ENCODE measurements around the gene KIF26B.
"Not testable (repeated sequence)": the region's sequence is repeated elsewhere in the genome, so short reads cannot be mapped to it uniquely, and the experiment has no call there.

KIF26B gene

DNA sequence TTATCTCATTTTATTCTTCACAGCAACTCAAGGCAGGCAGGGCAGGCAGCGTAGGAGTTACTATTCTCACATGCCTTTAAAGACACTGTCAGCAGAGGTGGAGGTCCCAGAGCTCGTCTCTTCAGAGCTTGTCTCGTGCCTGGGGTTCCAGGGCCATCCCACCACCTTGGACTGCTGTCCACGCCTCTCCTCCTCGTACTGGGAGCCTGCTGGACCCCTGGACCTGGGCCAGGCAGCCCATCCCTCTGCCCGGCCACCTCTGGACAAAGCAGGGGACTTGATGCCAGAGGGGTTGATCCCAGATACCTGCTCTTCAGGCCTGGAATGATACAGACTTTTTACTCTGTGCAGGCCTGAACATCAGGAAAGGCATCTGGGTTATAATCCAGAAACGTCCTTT lies 546.8 kb downstream of the KIF26B start:
- no peak overlapping the region for H3K4me3 ChIP-seq (ENCODE audit: control insufficient read depth, low read depth, low read length)
- no peak for DNase-seq (ENCODE audit: low read depth)
- TF ChIP-seq, protein P1, sequence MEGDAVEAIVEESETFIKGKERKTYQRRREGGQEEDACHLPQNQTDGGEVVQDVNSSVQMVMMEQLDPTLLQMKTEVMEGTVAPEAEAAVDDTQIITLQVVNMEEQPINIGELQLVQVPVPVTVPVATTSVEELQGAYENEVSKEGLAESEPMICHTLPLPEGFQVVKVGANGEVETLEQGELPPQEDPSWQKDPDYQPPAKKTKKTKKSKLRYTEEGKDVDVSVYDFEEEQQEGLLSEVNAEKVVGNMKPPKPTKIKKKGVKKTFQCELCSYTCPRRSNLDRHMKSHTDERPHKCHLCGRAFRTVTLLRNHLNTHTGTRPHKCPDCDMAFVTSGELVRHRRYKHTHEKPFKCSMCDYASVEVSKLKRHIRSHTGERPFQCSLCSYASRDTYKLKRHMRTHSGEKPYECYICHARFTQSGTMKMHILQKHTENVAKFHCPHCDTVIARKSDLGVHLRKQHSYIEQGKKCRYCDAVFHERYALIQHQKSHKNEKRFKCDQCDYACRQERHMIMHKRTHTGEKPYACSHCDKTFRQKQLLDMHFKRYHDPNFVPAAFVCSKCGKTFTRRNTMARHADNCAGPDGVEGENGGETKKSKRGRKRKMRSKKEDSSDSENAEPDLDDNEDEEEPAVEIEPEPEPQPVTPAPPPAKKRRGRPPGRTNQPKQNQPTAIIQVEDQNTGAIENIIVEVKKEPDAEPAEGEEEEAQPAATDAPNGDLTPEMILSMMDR (IDR thresholded peaks at IDR 0.05; ENCODE audit: control insufficient read depth, insufficient read depth, low read depth, low read length, missing control alignments), result no peak

DNA sequence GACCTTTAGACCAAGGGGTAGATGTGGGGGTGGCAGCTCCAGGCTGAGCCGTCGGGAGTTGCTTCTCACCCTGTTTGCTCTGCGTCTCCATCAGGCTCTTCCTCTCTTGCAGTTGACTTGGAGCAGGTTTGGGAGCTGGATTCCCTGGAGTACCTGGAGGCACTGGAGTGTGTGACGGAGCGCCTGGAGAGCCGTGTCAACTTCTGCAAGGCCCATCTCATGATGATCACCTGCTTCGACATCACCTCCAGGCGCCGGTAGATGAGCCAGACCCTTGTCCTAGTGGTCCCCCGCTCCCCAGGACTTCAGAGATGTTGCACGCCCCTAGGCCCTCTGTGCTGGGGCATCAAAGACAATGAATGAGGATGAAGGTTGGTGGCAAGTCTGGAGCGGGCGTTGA lies 547.6 kb downstream of the KIF26B start:
- no peak for DNase-seq (ENCODE audit: low read depth)
- no peak overlapping the region for H3K4me3 ChIP-seq (ENCODE audit: control insufficient read depth, low read depth, low read length)
- TF ChIP-seq, protein P1 (IDR thresholded peaks at IDR 0.05; ENCODE audit: control insufficient read depth, insufficient read depth, low read depth, low read length, missing control alignments), result no peak

DNA sequence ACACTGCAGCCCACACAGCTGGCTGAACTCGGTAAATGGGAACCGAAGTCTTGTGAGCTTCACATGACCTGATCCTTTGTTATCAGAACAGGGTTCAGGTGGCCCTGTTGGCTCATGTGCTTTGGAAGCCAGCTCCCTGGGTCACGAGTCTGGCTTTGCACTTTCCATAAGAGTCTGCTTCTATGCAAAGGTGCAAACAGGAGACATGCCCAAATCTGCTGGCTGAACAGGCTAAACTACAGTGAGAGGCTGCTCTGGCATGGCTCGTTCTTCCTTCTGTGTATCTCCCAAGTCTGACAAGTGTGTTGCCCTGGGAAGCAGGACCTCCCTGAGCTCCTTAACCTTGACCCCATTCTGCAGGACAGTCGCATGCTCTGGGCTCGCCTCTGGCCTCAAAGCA lies 549.6 kb downstream of the KIF26B start:
- H3K4me3 ChIP-seq (ENCODE audit: control insufficient read depth, low read depth, low read length), result no peak overlapping the region
- no peak for DNase-seq (ENCODE audit: low read depth)
- TF ChIP-seq, protein P1 (IDR thresholded peaks at IDR 0.05; ENCODE audit: control insufficient read depth, insufficient read depth, low read depth, low read length, missing control alignments), result no peak

DNA sequence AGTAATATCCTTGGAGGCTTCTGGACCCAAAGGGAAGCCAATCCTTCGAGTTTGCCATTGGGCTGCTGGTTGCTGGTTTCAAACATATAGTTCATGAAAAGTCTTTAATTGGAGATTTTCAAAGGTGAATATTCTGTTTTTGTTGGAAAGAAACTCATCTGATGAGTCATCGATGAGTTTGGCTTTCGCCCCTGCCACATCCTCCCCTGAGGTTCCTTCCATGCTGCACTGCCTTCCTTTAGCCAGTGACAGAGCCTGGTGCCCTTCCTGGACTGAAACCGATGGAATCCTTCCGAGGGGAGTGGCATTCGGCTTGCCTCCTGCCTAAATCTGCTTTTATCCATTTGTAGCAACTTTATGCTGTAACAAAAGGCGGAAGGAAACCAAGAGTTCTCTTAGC lies 550.0 kb downstream of the KIF26B start:
- H3K4me3 ChIP-seq (ENCODE audit: control insufficient read depth, low read depth, low read length), result no peak overlapping the region
- no peak for DNase-seq (ENCODE audit: low read depth)
- TF ChIP-seq, protein P1 (IDR thresholded peaks at IDR 0.05; ENCODE audit: control insufficient read depth, insufficient read depth, low read depth, low read length, missing control alignments), result no peak

DNA sequence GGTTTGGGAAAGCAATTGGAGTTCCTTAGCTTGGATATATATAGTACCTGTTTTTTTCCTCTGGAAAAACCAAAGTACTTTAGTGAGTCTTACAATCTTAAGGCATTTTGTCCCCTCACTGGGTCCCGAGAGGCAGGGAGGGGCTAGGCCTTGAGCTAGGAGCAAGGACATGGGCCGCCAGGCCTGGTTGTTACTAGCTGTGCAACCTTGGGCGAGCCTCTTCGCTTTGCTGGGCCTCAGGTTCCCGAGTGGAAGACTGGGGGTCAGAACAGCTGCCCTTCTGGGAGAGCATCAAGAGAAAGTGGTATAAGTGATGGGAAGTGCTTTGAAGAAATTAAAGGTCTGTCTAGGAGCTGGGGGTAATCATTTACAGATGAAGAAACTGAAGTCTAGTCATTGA lies 553.2 kb downstream of the KIF26B start:
- TF ChIP-seq, protein P1 (IDR thresholded peaks at IDR 0.05; ENCODE audit: control insufficient read depth, insufficient read depth, low read depth, low read length, missing control alignments), result no peak
- no peak overlapping the region for H3K4me3 ChIP-seq (ENCODE audit: control insufficient read depth, low read depth, low read length)
- DNase-seq (ENCODE audit: low read depth), result no peak

DNA sequence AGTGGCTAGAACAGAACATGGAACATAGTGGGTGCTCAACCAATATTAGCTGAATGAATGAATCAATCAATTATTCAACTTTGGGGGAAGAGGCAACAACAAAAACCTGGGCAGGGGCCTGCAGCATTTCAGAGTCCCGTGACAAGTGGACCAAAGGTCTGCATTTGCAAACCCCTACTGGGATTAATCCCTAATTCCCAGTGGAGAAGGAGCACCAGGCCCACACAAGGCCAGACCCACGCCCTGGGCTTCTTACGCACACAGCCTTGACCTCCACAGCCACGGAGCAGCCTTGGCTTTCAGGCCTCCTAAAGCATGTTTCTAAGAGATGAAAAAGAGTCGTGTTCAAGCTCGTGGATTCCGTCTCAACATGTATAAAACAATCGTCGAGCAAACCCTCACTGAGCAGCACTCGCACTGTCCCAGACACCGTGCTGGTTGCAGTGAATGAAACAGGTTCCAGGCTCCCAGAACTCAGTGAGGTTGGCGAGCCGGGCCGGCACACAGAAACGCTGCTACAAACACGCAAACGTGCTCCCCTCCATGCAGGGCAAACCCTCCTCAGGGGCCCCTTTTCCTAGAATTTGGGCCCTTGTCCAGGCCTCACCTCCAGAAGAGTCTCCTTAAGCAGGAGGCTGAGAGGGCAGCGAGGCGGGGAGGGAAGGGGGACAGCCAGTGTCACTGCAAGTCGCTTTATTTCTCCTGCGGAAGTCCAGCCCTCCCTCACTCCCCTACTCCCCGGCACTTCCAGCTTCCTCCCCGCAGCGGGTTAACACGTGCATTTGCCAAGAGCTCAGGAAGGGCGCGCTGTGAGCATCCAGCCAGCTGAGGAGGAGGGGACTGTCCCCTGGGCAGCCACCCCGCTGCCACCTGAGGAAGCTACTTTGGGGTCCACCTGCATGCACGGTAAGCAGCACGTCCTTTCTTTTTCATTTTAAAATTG lies 556.4 kb downstream of the KIF26B start:
- no peak for DNase-seq (ENCODE audit: low read depth)
- TF ChIP-seq, protein P1 (IDR thresholded peaks at IDR 0.05; ENCODE audit: control insufficient read depth, insufficient read depth, low read depth, low read length, missing control alignments), result no peak
- no peak overlapping the region for H3K4me3 ChIP-seq (ENCODE audit: control insufficient read depth, low read depth, low read length)

DNA sequence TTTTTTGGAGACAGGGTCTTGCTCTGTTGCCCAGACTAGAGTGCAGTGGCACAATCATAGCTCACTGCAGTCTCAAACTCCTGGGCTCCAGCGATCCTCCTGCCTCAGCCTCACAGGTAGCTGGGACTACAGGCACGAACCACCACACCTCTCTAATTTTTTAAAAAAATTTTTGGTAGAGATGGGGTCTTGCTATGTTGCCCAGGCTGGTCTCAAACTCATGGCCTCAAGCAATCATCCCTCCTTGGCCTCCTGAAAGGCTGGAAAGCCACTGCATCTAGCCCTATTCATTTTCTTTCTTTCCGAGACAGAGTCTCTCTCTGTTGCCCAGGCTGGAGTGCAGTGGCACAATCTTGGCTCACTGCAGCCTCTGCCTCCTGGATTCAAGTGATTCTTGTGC lies 559.2 kb downstream of the KIF26B start:
- not testable (repeated sequence) for DNase-seq (ENCODE audit: low read depth); H3K4me3 ChIP-seq (ENCODE audit: control insufficient read depth, low read depth, low read length)

Measured in AG09309 (cell line).